Measurements from ENCODE around the gene COL4A4. TPM values are rescaled to one million over a fixed set of nuclear protein-coding genes. Genes with fewer than 3 reads are reported as not detected.

The COL4A4 gene
- total RNA-seq, 1 experiment from 2014 or later = 0.55 TPM

DNA sequence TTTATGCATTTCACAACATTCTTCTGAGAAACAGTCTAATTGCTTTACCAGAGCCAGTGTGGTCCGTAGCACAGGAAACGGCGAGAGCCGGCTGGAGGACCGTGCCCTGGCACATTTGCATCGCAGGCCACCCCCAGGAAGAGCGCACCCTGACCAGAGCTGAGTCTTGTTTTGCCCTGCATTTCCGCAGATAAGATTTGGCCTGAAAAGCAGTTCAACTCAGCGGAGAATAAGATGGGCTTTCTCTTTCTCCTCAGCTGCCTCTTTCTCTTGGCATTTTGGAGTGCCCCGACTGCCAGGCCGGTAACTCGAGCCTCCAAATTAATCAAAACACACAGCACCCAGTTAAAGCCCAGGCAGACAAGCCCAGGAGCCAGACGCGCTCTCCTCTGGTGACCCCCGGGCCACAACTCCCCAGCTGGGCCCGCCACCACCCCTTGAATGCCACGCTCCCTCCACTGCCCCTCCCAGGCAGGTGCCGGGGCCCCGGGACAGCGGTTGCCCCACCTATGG, 464 bp downstream of the COL4A4 start:
- Histone ChIP-seq H3K9me3 (ENCODE audit: low read length) (no peaks in the 10 kb centered on the region), H3K36me3 (ENCODE audit: low read depth, low read length) (no peaks in the 10 kb centered on the region), H3K9ac (ENCODE audit: low read length) (0 out of 2 replicates have a peak overlapping the region, but pooled peaks have one; percentile 11), H3K27ac (ENCODE audit: low read length) (no peak overlapping the region), H4K20me1 (ENCODE audit: low read length) (no peaks in the 10 kb centered on the region), H2AFZ (ENCODE audit: low read length) (peak overlapping the region; percentile 96), H3K4me2 (ENCODE audit: low read length) (peak overlapping the region; percentile 98), H3K4me3 (ENCODE audit: low read length) (peak overlapping the region; percentile 82), H3F3A (ENCODE audit: low read length, unreplicated experiment) (no peaks in the 10 kb centered on the region), H3K9me2 (replicated peaks; ENCODE audit: low read length) (no peaks in the 10 kb centered on the region), H3K27me3 (ENCODE audit: low read length) (0 out of 2 replicates have a peak, but pooled peaks cover 5% of the 10 kb centered on the region), H3K4me1 (ENCODE audit: insufficient read depth, low read length) (no peaks in the 10 kb centered on the region), H3K79me2 (ENCODE audit: low read length) (no peaks in the 10 kb centered on the region)
- no TSS peak for BruUV-seq (replicated peaks)
- ChIA-PET CTCF (no interaction called here), POLR2A (ENCODE audit: unreplicated experiment) (no interaction called here)
- no peak for DNase-seq
- intact Hi-C loops (cut with micrococcal nuclease) = no loop called here
- peak; percentile 25 for ATAC-seq
- TF ChIP-seq EZH2phosphoT487 (IDR thresholded peaks at IDR 0.05; ENCODE audit: borderline replicate concordance, low read length) = no peak
- no peak for TF ChIP-seq CTCF (conservative IDR thresholded peaks at IDR 0.05; ENCODE audit: low read depth, low read length)
- no peak for TF ChIP-seq EZH2 (IDR thresholded peaks at IDR 0.05; ENCODE audit: low read length, unreplicated experiment)

GRCh38 chr2:227161947-227162346, 2.1 kb downstream of the COL4A4 start:
- TF ChIP-seq EZH2 (IDR thresholded peaks at IDR 0.05; ENCODE audit: low read length, unreplicated experiment) (no peak), CTCF (conservative IDR thresholded peaks at IDR 0.05; ENCODE audit: low read depth, low read length) (no peak), EZH2phosphoT487 (IDR thresholded peaks at IDR 0.05; ENCODE audit: borderline replicate concordance, low read length) (no peak)
- Histone ChIP-seq H2AFZ (ENCODE audit: low read length) (no peak overlapping the region), H3K4me3 (ENCODE audit: low read length) (no peak overlapping the region), H3K4me2 (ENCODE audit: low read length) (no peak overlapping the region), H3K9ac (ENCODE audit: low read length) (no peak overlapping the region), H3K9me2 (replicated peaks; ENCODE audit: low read length) (no peaks in the 10 kb centered on the region), H3K36me3 (ENCODE audit: low read depth, low read length) (no peaks in the 10 kb centered on the region), H3K27me3 (ENCODE audit: low read length) (0 out of 2 replicates have a peak, but pooled peaks cover 5% of the 10 kb centered on the region), H3K79me2 (ENCODE audit: low read length) (no peaks in the 10 kb centered on the region), H3K4me1 (ENCODE audit: insufficient read depth, low read length) (no peaks in the 10 kb centered on the region), H3K27ac (ENCODE audit: low read length) (no peak overlapping the region), H4K20me1 (ENCODE audit: low read length) (no peaks in the 10 kb centered on the region), H3K9me3 (ENCODE audit: low read length) (no peaks in the 10 kb centered on the region), H3F3A (ENCODE audit: low read length, unreplicated experiment) (no peaks in the 10 kb centered on the region)
- BruUV-seq (replicated peaks) = no TSS peak
- ChIA-PET CTCF (no interaction called here), POLR2A (ENCODE audit: unreplicated experiment) (no interaction called here)
- intact Hi-C loops (cut with micrococcal nuclease) = no loop called here
- DNase-seq = no peak
- ATAC-seq = no peak

GRCh38 chr2:227160164-227160563, 3.8 kb downstream of the COL4A4 start:
- Histone ChIP-seq H3K4me3 (ENCODE audit: low read length) (no peak overlapping the region), H3K36me3 (ENCODE audit: low read depth, low read length) (no peaks in the 10 kb centered on the region), H4K20me1 (ENCODE audit: low read length) (no peaks in the 10 kb centered on the region), H3K4me2 (ENCODE audit: low read length) (no peak overlapping the region), H3F3A (ENCODE audit: low read length, unreplicated experiment) (no peaks in the 10 kb centered on the region), H3K9ac (ENCODE audit: low read length) (no peak overlapping the region), H2AFZ (ENCODE audit: low read length) (no peak overlapping the region), H3K27me3 (ENCODE audit: low read length) (no peaks in the 10 kb centered on the region), H3K79me2 (ENCODE audit: low read length) (no peaks in the 10 kb centered on the region), H3K9me2 (replicated peaks; ENCODE audit: low read length) (no peaks in the 10 kb centered on the region), H3K4me1 (ENCODE audit: insufficient read depth, low read length) (no peaks in the 10 kb centered on the region), H3K27ac (ENCODE audit: low read length) (no peak overlapping the region), H3K9me3 (ENCODE audit: low read length) (no peaks in the 10 kb centered on the region)
- intact Hi-C loops (cut with micrococcal nuclease) = no loop called here
- ATAC-seq (no peak), DNase-seq (no peak)
- TF ChIP-seq EZH2phosphoT487 (IDR thresholded peaks at IDR 0.05; ENCODE audit: borderline replicate concordance, low read length) (no peak), EZH2 (IDR thresholded peaks at IDR 0.05; ENCODE audit: low read length, unreplicated experiment) (no peak), CTCF (conservative IDR thresholded peaks at IDR 0.05; ENCODE audit: low read depth, low read length) (no peak)
- POLR2A ChIA-PET (ENCODE audit: unreplicated experiment) = no interaction called here
- CTCF ChIA-PET = no interaction called here
- BruUV-seq (replicated peaks) = no TSS peak

Data from PC-3 (cell line).